NCI-H1105 treated with DMSO at 0.1 percent for 48 hours (cell line): ENCODE results near the gene FAM76B.

Experiments used
- DNase-seq: peaks from one replicate; lab custom pipeline; 2025; lab: John Stamatoyannopoulos, UW

FAM76B gene

GRCh38 chr11:95729462-95729861 is 60.1 kb downstream of the FAM76B start:
- no peak for DNase-seq

DNA sequence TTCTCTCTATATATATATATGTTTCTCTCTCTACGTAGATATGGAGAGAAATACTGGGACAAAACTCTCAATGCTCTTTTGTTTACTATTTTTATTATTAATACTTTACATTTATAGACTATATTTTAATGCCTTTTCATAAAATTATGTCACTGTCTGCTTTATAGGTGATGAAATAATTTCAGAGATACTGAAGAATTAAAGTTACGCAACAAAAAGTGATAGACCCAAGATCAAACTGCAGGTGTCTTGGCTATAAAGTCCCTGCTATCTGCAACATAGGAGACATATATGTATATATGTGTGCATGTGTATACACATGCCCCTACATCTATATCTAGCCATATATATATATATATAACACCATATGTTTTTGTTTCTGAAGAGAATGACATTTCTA is 60.8 kb downstream of the FAM76B start:
- no peak for DNase-seq

GRCh38 chr11:95728094-95728493 is 61.5 kb downstream of the FAM76B start:
- DNase-seq: no peak

- DNase-seq: no peak
Measured at GRCh38 chr11:95727620-95728019, 62.0 kb downstream of the FAM76B start.

- no peak for DNase-seq
Measured at GRCh38 chr11:95727111-95727510, 62.5 kb downstream of the FAM76B start.

DNA sequence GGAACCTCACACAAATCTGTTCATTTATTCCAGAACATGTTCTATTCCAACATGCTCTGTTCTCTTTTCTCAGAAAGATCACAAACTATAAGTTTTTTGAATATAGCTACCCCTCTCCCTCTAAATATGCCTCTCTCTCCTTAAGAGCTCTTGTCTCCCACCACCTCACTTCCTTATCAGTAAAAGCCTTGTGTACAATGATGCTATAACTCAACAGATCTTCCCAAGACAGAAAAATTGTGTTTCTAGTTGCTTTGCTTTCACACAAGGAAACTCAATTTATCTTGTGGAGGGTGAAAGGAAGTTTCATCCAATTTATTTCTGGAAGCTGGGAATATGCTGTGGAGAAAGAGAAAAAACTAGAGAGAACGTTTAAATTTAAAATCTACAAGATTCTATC is 64.4 kb downstream of the FAM76B start:
- no peak for DNase-seq

DNA sequence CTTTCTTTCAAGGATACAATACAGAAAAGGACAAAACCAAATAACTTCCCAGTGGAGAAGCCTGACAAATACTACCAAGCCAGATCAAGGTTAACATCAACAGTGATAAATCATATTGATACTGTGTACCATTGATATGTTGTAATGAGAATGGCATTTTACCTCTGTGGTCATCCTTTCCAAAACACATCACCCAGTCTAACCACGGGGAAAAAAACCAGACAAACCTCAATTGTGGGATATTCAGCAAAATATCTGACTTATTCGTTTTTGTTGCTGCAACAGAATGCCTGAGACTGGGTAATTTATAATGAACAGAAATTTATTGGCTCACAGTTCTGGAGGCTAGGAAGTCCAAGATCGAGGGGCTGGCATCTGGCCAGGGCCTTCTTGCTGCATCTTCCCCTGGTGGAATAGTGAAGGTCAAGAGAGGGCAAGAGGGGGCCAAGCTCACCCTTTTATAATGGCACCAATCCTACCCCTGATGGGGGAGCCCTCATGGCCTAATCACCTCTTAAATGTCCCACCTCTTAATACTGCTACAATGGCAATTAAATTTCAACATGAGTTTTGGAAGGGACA is 66.1 kb downstream of the FAM76B start:
- DNase-seq: no peak

- DNase-seq: no peak
Measured at GRCh38 chr11:95720195-95720594, 69.4 kb downstream of the FAM76B start.
